A549 (cell line): ENCODE data around the gene GSE1.

Experiments
- BHLHE40 ChIP-seq: IDR thresholded peaks from 2 replicates; pipeline ENCODE4 v1.6.1; 2012; ENCODE audit warnings: low read depth, low read length, inconsistent platforms
- CHD2 ChIP-seq: fragments of 150-350 bp; IDR thresholded peaks from 2 replicates; pipeline ENCODE4 v1.6.1; 2014; ENCODE audit warnings: low read length; ENCODE audit not compliant: partially characterized antibody
- CHD4 ChIP-seq: fragments of 200-600 bp; sonication (generic); IDR thresholded peaks from 2 replicates; pipeline ENCODE4 v1.6.1; 2016; ENCODE audit warnings: antibody characterized with exemption, mild to moderate bottlenecking, borderline replicate concordance
- CTCF ChIP-seq: fragments of >200 bp; sonication (Bioruptor Twin); formaldehyde crosslinking; IDR thresholded peaks from 3 replicates; pipeline ENCODE4 v1.5.1; 2016
- ELK1 ChIP-seq: fragments of 150-350 bp; IDR thresholded peaks from 2 replicates; pipeline ENCODE4 v1.6.1; 2014; ENCODE audit warnings: low read depth, mild to moderate bottlenecking, low read length
- HOXA7 ChIP-seq: fragments of 250-450 bp; sonication (Bioruptor Pico); IDR thresholded peaks from 2 replicates; pipeline ENCODE4 v1.5.0; 2020; ENCODE audit warnings: mild to moderate bottlenecking, moderate library complexity
- NR3C1 ChIP-seq: fragments of >200 bp; sonication (Bioruptor Twin); formaldehyde crosslinking; IDR thresholded peaks from 3 replicates; pipeline ENCODE4 v1.6.1; 2017
- POLR2A ChIP-seq: IDR thresholded peaks from 2 replicates; pipeline ENCODE4 v1.6.1; 2012; ENCODE audit warnings: mild to moderate bottlenecking, low read length
- RAD21 ChIP-seq, 2 experiments: fragments of >200 bp in 1 of 2; sonication (Bioruptor Twin) in 1 of 2; formaldehyde crosslinking in 1 of 2; IDR thresholded peaks in 1 of 2; conservative IDR thresholded peaks in 1 of 2; 2 replicates in 1 of 2; 3 replicates in 1 of 2; pipeline ENCODE4 v1.6.1; 2012 to 2018; ENCODE audit warnings: inconsistent platforms in 1 of 2
- RCOR1 ChIP-seq: fragments of 150-350 bp; IDR thresholded peaks from 2 replicates; pipeline ENCODE4 v1.6.1; 2014; ENCODE audit warnings: antibody characterized with exemption, low read length, low read depth
- REST ChIP-seq: fragments of 200-600 bp; sonication (generic); IDR thresholded peaks from 2 replicates; pipeline ENCODE4 v1.6.1; 2016; ENCODE audit warnings: antibody characterized with exemption, mild to moderate bottlenecking, moderate library complexity
- TP53 ChIP-seq: fragments of 250-450 bp; sonication (Bioruptor Pico); IDR thresholded peaks from 2 replicates; pipeline ENCODE4 v1.5.0; 2021; ENCODE audit warnings: mild to moderate bottlenecking, moderate library complexity
- USF2 ChIP-seq: fragments of 450-650 bp; IDR thresholded peaks from 2 replicates; pipeline ENCODE4 v1.6.1; 2014; ENCODE audit warnings: antibody characterized with exemption
- ZFP36 ChIP-seq: fragments of 450-650 bp; IDR thresholded peaks from 2 replicates; pipeline ENCODE4 v1.6.1; 2014; ENCODE audit warnings: borderline replicate concordance; ENCODE audit not compliant: partially characterized antibody

- TF ChIP-seq CTCF (no peak), ELK1 (no peak), CHD4 (no peak), NR3C1 (no peak), ZFP36 (no peak), REST (no peak), HOXA7 (no peak), TP53 (CRISPR knock-in tag) (no peak), RCOR1 (no peak), BHLHE40 (no peak), RAD21 (conservative IDR thresholded peaks at IDR 0.05 in 1 of 2, IDR thresholded peaks at IDR 0.05 in 1 of 2) (no peak), POLR2A (no peak), CHD2 (no peak), USF2 (no peak)
Observed at GRCh38 chr16:85716680-85717038, 103.5 kb downstream of the GSE1 start.
